Measurements from ENCODE around the gene TOR2A. TPM values are rescaled to one million over a fixed set of nuclear protein-coding genes. Genes with fewer than 3 reads are reported as not detected.
A peak's percentile ranks its signal among the peaks of the same experiment; 100 is the strongest.

TOR2A gene
- total and polyA plus RNA-seq, 9 of the 15 experiments (the other 6 are each of a cell fraction or from before 2014, with no cell fraction given) = 0.80 to 25.9 (median 11.1) TPM

DNA sequence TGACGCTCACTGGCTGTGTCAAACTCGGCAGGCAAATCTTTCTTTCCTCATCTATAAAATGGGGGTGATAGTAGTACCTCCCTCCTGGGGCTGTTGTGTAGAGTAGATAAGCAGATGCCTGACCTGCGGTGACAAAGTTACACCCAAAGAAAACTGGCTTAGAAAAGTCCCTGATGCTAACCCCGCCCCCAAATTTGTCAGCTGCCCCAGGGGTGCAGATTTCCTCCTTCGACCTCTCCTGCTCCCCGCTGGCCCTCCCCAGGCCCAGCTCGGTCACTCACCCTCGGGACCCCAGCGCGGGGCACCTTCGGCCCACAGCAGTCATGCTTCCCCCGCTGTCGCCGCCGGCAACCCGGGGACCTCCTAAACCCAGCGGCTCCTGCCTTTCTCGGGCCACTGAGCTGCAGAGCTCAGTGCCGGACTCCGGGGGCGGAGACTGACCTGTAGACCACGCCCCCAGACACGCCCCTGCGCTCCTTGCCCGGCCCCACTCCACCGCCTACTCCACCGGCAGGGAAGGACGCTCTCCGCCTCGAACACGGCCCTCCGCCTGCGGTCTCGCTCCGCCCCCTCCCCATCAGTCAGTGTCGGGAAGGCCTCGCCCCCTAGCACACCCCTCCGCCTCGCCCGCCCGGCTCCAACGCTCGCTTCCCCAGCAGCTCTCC is 35.9 kb upstream of the TOR2A start (continued):
- TF ChIP-seq SIX5 (IDR thresholded peaks at IDR 0.05; ENCODE audit: borderline replicate concordance in 1 of 2, insufficient read depth in 1 of 2, low read depth in 1 of 2, low read length in 2 of 2) = no peak
- TF ChIP-seq TBP (optimal IDR thresholded peaks at IDR 0.05; ENCODE audit: low read depth, low read length) = peak; percentile 8
- TF ChIP-seq RBBP5 (IDR thresholded peaks at IDR 0.05; ENCODE audit: borderline replicate concordance, insufficient read depth, low read length, poor library complexity, severe bottlenecking) = peak; percentile 46
- TF ChIP-seq, protein P1, sequence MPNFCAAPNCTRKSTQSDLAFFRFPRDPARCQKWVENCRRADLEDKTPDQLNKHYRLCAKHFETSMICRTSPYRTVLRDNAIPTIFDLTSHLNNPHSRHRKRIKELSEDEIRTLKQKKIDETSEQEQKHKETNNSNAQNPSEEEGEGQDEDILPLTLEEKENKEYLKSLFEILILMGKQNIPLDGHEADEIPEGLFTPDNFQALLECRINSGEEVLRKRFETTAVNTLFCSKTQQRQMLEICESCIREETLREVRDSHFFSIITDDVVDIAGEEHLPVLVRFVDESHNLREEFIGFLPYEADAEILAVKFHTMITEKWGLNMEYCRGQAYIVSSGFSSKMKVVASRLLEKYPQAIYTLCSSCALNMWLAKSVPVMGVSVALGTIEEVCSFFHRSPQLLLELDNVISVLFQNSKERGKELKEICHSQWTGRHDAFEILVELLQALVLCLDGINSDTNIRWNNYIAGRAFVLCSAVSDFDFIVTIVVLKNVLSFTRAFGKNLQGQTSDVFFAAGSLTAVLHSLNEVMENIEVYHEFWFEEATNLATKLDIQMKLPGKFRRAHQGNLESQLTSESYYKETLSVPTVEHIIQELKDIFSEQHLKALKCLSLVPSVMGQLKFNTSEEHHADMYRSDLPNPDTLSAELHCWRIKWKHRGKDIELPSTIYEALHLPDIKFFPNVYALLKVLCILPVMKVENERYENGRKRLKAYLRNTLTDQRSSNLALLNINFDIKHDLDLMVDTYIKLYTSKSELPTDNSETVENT (CRISPR knock-in tag; IDR thresholded peaks at IDR 0.05) = no peak
- peak; percentile 55 for TF ChIP-seq TCF3 (CRISPR knock-in tag; IDR thresholded peaks at IDR 0.05)
- peak; percentile 40; the same call in 1 of the 2 replicates for TF ChIP-seq GATA2 (CRISPR knock-in tag; IDR thresholded peaks at IDR 0.05)
- TF ChIP-seq, protein P2, sequence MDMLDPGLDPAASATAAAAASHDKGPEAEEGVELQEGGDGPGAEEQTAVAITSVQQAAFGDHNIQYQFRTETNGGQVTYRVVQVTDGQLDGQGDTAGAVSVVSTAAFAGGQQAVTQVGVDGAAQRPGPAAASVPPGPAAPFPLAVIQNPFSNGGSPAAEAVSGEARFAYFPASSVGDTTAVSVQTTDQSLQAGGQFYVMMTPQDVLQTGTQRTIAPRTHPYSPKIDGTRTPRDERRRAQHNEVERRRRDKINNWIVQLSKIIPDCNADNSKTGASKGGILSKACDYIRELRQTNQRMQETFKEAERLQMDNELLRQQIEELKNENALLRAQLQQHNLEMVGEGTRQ (CRISPR knock-in tag; IDR thresholded peaks at IDR 0.05) = 0 out of 2 replicates have a peak, but pooled peaks have one; percentile 17
- peak; percentile 54; the same call in 1 of the 2 replicates for TF ChIP-seq PHF8 (IDR thresholded peaks at IDR 0.05; ENCODE audit: borderline replicate concordance, low read length)
- peak in 1 of 2 experiments; percentile 31; a peak in 1 of 4 replicates for TF ChIP-seq HDAC1 (IDR thresholded peaks at IDR 0.05)
- peak; percentile 53; the same call in 1 of the 2 replicates for TF ChIP-seq TEAD4 (IDR thresholded peaks at IDR 0.05; ENCODE audit: low read length)
- no peak for TF ChIP-seq TEAD4 (CRISPR knock-in tag; IDR thresholded peaks at IDR 0.05; ENCODE audit: borderline replicate concordance)
- TF ChIP-seq, protein P3, sequence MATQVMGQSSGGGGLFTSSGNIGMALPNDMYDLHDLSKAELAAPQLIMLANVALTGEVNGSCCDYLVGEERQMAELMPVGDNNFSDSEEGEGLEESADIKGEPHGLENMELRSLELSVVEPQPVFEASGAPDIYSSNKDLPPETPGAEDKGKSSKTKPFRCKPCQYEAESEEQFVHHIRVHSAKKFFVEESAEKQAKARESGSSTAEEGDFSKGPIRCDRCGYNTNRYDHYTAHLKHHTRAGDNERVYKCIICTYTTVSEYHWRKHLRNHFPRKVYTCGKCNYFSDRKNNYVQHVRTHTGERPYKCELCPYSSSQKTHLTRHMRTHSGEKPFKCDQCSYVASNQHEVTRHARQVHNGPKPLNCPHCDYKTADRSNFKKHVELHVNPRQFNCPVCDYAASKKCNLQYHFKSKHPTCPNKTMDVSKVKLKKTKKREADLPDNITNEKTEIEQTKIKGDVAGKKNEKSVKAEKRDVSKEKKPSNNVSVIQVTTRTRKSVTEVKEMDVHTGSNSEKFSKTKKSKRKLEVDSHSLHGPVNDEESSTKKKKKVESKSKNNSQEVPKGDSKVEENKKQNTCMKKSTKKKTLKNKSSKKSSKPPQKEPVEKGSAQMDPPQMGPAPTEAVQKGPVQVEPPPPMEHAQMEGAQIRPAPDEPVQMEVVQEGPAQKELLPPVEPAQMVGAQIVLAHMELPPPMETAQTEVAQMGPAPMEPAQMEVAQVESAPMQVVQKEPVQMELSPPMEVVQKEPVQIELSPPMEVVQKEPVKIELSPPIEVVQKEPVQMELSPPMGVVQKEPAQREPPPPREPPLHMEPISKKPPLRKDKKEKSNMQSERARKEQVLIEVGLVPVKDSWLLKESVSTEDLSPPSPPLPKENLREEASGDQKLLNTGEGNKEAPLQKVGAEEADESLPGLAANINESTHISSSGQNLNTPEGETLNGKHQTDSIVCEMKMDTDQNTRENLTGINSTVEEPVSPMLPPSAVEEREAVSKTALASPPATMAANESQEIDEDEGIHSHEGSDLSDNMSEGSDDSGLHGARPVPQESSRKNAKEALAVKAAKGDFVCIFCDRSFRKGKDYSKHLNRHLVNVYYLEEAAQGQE (IDR thresholded peaks at IDR 0.05; ENCODE audit: borderline replicate concordance) = no peak; the same call in 1 of the 2 replicates
- TF ChIP-seq, protein P3 (CRISPR knock-in tag; IDR thresholded peaks at IDR 0.05; ENCODE audit: low read depth) = no peak
- TF ChIP-seq CXXC5 (CRISPR knock-in tag; IDR thresholded peaks at IDR 0.05) = peak; percentile 62
- no peak for TF ChIP-seq CHD1 (IDR thresholded peaks at IDR 0.05; ENCODE audit: low read length)
